Fibroblast of pulmonary artery (primary cell): ENCODE data around the gene CPAMD8.

ENCODE experiments used
- DNase-seq: peaks from one replicate; pipeline ENCODE4 v3.0.0-alpha.2; 2010; ENCODE audit warnings: low read depth
- H3K4me3 ChIP-seq: replicated peaks from 2 replicates; pipeline ENCODE4 v1.5.1; 2011; ENCODE audit warnings: low read depth, mild to moderate bottlenecking, control low read depth, low read length, moderate library complexity
- CTCF ChIP-seq: IDR thresholded peaks from 2 replicates; pipeline ENCODE4 v1.5.1; 2011; ENCODE audit warnings: mild to moderate bottlenecking, control low read depth, low read length, inconsistent platforms; ENCODE audit errors: missing control alignments

The CPAMD8 gene

DNA sequence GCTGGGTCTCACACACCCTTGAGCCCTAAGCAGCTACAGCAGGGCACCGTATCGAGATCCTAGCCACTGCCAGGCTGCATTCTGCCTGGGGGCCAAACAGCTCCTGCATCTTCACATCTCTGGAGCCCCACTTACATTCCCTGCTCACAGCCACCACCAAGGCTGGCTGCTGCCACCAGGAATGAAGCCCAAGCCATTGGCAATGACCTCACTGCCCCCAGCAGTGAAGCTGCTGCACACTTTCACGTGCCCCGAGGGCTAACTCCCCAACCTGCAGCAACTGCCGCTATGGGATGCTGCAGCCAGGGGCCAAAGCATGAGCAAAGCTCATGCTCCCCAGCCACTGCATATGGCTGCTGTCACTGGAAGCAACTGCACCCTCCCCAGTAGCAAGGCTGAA is 95.9 kb downstream of the CPAMD8 start:
- no peak for DNase-seq
- TF ChIP-seq CTCF: no peak
- H3K4me3 ChIP-seq: no peak overlapping the region

DNA sequence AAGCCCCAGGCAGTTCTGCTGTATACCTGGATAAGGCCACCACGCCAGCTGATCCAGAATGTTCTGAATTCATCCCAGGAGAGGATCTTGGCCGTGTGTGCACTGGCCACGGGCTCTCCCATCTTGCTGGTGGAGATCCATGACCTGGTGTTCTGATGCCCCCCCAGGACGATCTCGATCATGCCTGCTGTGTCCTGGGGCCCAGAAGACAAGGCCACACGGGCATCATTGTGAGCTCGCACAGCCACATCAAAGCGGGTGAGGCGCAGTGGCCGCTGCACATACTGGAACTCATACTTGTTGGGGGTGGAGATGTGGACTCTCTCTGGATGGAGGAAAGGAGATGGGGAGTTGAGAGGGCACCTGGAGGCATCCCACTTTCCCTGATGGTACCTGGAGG is 97.7 kb downstream of the CPAMD8 start:
- no peak for TF ChIP-seq CTCF
- no peak overlapping the region for H3K4me3 ChIP-seq
- DNase-seq: no peak

DNA sequence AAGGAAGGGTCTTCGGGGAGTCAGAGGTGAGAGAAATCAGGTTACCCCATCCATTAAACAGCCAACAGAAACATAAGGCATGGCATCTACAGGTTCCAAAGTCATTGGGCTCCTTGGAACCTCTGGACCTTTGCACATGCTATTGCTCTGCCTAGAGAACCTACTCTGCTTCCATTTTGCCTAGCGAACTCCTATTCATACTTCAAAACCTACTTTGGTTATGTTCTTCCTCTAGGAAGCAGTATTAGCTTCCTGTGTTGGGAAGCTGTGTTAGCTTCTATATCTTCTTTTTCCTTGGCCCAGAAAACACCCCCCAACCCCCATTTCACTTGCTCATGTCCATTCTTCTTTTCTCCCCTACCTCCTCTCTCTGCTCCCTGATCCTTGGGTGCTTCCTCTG is 98.3 kb downstream of the CPAMD8 start:
- TF ChIP-seq CTCF: no peak
- no peak overlapping the region for H3K4me3 ChIP-seq
- DNase-seq: no peak

GRCh38 chr19:16927883-16928282 is 98.7 kb downstream of the CPAMD8 start:
- no peak overlapping the region for H3K4me3 ChIP-seq
- DNase-seq: no peak
- TF ChIP-seq CTCF: no peak

GRCh38 chr19:16922949-16923348 is 103.7 kb downstream of the CPAMD8 start:
- TF ChIP-seq CTCF: no peak
- no peak overlapping the region for H3K4me3 ChIP-seq

DNA sequence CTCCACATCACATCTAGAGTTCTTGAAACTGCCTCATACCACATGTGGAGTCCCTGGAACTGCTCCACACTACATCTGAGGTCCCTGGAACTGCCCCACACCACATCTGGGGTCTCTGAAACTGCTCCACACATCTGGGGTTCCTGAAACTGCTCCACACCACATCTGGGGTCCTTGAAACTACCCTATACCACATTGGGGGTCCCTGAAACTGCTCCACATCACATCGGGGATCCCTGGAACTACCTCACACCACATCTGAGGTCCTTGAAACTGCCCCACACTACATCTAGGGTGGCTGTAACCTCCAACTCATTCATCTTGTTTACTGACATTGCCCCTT is 104.0 kb downstream of the CPAMD8 start:
- no peak for DNase-seq
- no peak overlapping the region for H3K4me3 ChIP-seq

More at GRCh38 chr19:16922949-16923348, 103.7 kb downstream of the CPAMD8 start:
- DNase-seq: no peak

More for the DNA sequence above, 104.0 kb downstream of the CPAMD8 start:
- TF ChIP-seq CTCF: no peak
